Measurements from ENCODE around the gene DACT3.

DACT3 gene
- total RNA-seq: 0 to 0.22 reads per million in 2 experiments

GRCh38 chr19:46661020-46661731, at the start of gene DACT3:
DACT3 (minus strand) TSS chr19:46661182; CDS start chr19:46661064, 118 bp downstream.
- peak; percentile 99 for DNase-seq (ENCODE audit: low read depth)

DNA sequence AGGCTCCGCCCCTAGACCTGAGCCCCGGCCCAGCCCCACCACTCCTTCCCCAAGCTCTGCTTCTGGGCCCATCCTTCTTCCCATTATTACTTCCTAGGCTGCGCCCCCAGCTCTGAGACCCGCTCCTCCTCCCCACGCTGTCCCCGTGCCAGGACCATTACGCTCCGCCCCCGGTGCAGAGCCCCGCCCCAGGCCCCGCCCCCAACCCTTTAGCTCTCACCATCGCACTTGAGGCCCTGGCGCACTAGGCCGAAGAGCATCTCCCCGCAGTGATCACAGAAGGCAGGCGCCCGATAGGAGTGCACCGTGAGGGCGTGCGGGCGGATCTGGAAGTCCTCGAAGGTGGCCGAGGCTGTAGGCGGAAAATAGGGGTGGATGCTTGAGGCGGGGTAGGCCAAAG, 49.7 kb upstream of the DACT3 start:
- DNase-seq (ENCODE audit: low read depth): no peak

GRCh38 chr19:46704379-46705076, 43.5 kb upstream of the DACT3 start:
- DNase-seq (ENCODE audit: low read depth): peak; percentile 77

- no peak for DNase-seq (ENCODE audit: low read depth)
These were observed 39.7 kb upstream of the DACT3 start for GRCh38 chr19:46700704-46701103.

GRCh38 chr19:46698395-46699321, 37.7 kb upstream of the DACT3 start:
- no peak for DNase-seq (ENCODE audit: low read depth)

DNA sequence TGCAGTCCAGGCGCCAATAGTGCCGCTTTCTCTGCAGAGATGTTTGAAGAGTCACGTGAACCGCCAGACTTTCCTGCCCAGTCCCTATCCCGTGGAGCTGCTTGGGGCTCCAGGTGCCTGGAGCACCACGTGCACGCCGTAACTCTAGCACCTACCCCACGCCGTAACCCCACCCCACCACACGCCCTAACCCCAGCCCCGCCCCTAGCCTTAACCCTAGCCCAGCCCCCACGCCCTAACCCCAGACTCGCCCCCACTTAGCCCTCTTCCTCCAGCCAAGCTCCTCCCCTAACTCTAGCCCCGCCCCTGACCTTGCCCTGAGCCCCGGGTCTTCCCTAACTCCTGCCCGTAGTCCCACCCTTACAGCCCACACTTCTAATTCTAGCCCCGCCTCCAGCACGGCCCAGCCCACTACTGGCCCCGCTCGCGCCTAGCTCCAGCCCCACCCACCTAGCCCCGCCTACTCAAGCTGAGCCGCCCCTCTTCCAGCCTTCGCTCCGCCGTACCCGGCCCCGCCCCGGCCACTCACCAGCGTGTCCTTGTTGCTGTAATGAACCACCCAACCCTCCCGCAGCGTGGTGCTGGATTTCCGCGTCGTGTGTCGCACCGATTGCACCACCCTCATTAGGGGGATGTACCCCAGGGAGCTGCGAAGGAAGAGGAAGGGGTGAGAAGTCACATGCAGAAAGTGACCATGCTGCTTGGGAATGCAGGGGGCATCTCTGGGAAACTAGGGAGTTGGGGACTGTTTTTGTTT, 36.4 kb upstream of the DACT3 start:
- no peak for DNase-seq (ENCODE audit: low read depth)

DNA sequence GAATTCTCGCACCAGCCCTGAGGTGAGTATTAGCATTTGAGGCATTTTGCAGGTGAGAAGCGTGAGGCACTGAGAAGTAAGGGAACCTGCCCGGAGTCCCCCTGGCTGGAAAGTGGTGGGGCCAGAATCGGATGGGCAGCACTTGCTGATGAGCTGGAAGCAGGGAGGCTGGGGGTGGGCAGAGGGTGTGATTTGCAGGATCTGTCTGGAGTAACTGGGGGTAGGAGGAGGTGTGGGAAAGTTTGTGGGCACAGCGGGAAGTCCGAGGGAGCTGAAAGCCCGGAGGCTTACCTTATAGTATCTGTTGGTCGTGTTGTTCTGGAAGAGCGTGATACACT, 35.9 kb upstream of the DACT3 start:
- no peak for DNase-seq (ENCODE audit: low read depth)

GRCh38 chr19:46696052-46696451, 35.1 kb upstream of the DACT3 start:
- DNase-seq (ENCODE audit: low read depth): no peak

GRCh38 chr19:46693760-46694159, 32.8 kb upstream of the DACT3 start:
- DNase-seq (ENCODE audit: low read depth): no peak

GRCh38 chr19:46692918-46693722, 32.1 kb upstream of the DACT3 start:
- no peak for DNase-seq (ENCODE audit: low read depth)

GRCh38 chr19:46691948-46692347, 31.0 kb upstream of the DACT3 start:
- no peak for DNase-seq (ENCODE audit: low read depth)

GRCh38 chr19:46691104-46691503, 30.1 kb upstream of the DACT3 start:
- no peak for DNase-seq (ENCODE audit: low read depth)

DNA sequence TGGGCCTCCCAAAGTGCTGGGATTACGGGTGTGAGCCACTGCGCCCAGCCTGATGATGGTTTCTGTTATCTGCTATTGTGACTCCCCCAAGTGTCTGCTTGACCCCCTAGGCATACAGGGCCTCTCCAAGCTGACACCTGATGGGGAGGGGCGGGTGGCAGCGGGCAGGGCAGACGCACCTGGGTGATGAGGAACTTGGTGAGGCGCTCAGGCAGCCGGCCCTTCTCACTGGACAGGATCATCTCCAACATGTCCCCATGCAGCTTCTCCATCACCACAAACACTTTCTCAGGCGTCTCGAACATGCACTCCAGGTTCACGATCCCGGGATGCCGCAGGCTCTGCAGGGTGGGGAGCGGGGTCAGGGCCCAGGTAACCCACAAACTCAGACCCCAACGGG, 28.4 kb upstream of the DACT3 start:
- DNase-seq (ENCODE audit: low read depth): no peak

DNA sequence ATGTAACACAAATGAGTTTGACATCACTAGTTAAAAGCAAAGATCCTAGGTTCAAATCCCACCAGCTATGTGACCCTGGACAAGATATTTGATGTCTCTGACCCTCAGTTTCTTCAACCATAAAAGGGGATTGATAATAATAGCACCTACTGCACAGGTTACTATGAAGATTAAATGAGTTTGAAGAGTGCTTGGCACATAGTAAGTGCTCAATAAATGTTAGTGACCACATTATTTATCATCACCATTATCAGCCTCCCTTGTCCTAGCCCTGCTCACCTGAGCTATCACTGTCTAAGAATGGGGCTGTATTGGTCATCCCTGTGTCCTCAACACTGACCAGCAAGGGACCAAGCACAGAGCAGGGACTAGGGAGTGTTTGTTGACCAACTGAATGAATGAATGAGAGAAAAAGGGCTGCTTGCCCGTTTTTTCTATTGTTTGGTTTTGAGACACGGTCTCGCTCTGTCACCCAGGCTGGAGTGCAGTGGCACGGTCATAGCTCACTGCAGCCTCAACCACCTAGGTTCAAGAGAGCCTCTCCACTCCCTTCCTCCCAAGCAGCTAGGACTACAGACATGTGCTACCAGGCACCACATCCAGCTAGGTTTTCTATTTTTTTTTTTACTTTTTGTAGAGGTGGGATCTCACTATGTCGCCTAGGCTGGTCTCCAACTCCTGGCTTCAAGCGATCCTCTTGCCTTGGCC, 26.6 kb upstream of the DACT3 start:
- no peak for DNase-seq (ENCODE audit: low read depth)

GRCh38 chr19:46685189-46685588, 24.2 kb upstream of the DACT3 start:
- DNase-seq (ENCODE audit: low read depth): no peak

- peak; percentile 41 for DNase-seq (ENCODE audit: low read depth)
These were observed 17.2 kb upstream of the DACT3 start for GRCh38 chr19:46678110-46678732.

DNA sequence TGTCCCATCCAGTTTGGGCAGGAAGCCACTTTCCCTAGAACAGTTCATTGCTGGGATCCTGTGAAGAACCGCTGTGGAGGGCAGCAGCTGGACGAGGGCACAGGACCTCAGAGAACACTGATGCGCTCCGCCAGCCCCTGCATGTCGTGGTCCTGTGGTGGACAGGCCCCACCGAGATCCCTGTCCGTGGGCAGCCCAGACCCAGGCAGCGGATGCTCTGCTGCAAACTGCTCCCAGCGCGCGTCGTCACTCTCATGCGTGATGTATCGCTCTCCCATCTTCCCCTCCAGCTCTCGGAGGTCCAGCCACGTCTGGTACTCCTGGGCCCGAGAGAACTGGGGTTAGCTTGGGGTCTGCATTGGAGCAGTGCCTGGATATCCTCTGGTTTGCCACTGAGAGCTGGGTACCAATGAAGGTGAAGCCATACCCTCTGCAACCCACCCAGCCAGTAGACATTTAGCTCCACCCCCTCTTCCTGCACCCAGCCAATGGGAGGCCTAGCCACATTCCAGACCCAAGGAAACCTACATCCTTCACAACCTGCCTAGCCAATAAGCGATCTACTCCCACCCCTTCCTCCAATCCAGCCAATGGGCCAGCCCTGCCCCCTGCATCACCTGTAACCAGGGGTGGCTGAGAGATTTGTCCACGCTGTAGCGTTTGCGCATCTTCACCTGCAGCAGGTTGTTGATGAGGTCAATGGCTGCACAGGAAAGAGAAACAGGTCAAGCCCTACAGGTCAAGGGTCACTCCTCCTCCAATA, 13.6 kb upstream of the DACT3 start:
- DNase-seq (ENCODE audit: low read depth): no peak

GRCh38 chr19:46670813-46671212, 9.8 kb upstream of the DACT3 start:
- no peak for DNase-seq (ENCODE audit: low read depth)

DNA sequence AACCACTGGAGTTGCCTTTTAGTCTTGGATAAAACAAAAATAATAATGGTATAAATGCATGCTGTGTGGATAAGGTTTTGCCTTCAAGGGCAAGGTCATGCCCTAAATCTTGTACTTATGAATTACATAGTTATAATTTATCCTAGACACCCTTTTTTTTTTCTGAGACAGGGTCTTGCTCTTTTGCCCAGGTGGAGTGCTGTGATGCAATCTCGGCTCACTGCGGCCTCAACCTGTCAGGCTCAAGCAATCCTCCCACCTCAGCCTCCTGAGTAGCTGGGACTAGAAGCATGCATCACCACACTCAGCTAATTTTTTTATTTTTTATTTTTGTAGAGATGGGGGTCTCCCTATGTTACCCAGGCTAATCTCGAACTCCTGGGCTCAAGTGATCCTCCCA, 7.7 kb upstream of the DACT3 start:
- DNase-seq (ENCODE audit: low read depth): no peak

Measured in T follicular helper cell (primary cell).